Natural killer cell (primary cell): ENCODE measurements around the gene NCAM2. TPM values are rescaled to one million over a fixed set of nuclear protein-coding genes. Genes with fewer than 3 reads are reported as not detected.

Experiments
- ATAC-seq, 3 donors: fragments of 150-1000 bp in 2 of 3; fragments of 200-7000 bp in 1 of 3; cut with Tn5 transposase; 1 replicate in 1 of 3; 2 replicates in 2 of 3; pipeline ENCODE4 v1.10.0; 2021; ENCODE audit warnings: mild to moderate bottlenecking in 2 of 3, moderate library complexity in 2 of 3
- DNase-seq, 2 donors: peaks; one replicate each; pipeline versions ENCODE4 v3.0.0 to v3.0.0-alpha.2; 2013 to 2021; ENCODE audit warnings: mixed read lengths in 1 of 2
- H3K27ac ChIP-seq: one replicate; pipeline ENCODE4 v1.5.1; 2013; ENCODE audit warnings: mild to moderate bottlenecking, low read length
- H3K27me3 ChIP-seq: one replicate; pipeline ENCODE4 v1.6.1; 2013; ENCODE audit warnings: low read length; ENCODE audit not compliant: control insufficient read depth, insufficient read depth
- H3K36me3 ChIP-seq: one replicate; pipeline ENCODE4 v1.6.1; 2013; ENCODE audit warnings: low read length; ENCODE audit not compliant: control insufficient read depth, insufficient read depth
- H3K4me1 ChIP-seq: one replicate; pipeline ENCODE4 v1.6.1; 2013; ENCODE audit warnings: low read length; ENCODE audit not compliant: control insufficient read depth, insufficient read depth
- H3K4me3 ChIP-seq: one replicate; pipeline ENCODE4 v1.5.1; 2013; ENCODE audit warnings: low read length
- H3K9me3 ChIP-seq: one replicate; pipeline ENCODE4 v1.6.1; 2013; ENCODE audit warnings: low read length; ENCODE audit not compliant: control insufficient read depth, insufficient read depth
- H3K27ac Mint-ChIP-seq, 2 donors: one replicate each; pipeline ENCODE4 v1.8.0; 2022; ENCODE audit warnings: mild to moderate bottlenecking in 2 of 2, mixed read lengths in 2 of 2, moderate library complexity in 1 of 2
- H3K27me3 Mint-ChIP-seq, 2 donors: one replicate each; pipeline ENCODE4 v1.8.0; 2022; ENCODE audit warnings: low read depth in 2 of 2, mixed read lengths in 2 of 2
- H3K36me3 Mint-ChIP-seq: one replicate; pipeline ENCODE4 v1.8.0; 2022; ENCODE audit warnings: mixed read lengths
- H3K4me1 Mint-ChIP-seq, 2 donors: one replicate each; pipeline ENCODE4 v1.8.0; 2022; ENCODE audit warnings: mixed read lengths in 2 of 2
- H3K4me3 Mint-ChIP-seq: one replicate; pipeline ENCODE4 v1.8.0; 2022; ENCODE audit warnings: mild to moderate bottlenecking, moderate library complexity, mixed read lengths
- H3K9me3 Mint-ChIP-seq, 2 donors: one replicate each; pipeline ENCODE4 v1.8.0; 2022; ENCODE audit warnings: mixed read lengths in 2 of 2
- CTCF ChIP-seq: fragments of 200-600 bp; IDR thresholded peaks from one replicate; pipeline ENCODE4 v1.8.0; 2022; ENCODE audit warnings: antibody characterized with exemption
- WGBS: methylation state at CpG from one replicate; pipeline ENCODE4 v1.1.7; 2013; ENCODE audit warnings: missing lambda C conversion rate; ENCODE audit not compliant: insufficient coverage; 5-methylcytosine and 5-hydroxymethylcytosine counted together
- intact Hi-C: fragments of 100-400 bp; cut with micrococcal nuclease; formaldehyde crosslinking; loops from one replicate; pipeline ENCODE4 v1.14.2; 2022
- total RNA-seq, 4 donors: library from RNA; stranded (reverse); fragments of 120-200 nt in 1 of 4; gene quantifications; one replicate each; pipeline versions ENCODE4 v1.2.3 to v1.2.4, GENCODE V29; 2013 to 2022

NCAM2 gene
- total RNA-seq, 3 donors from 2014 or later (not counting 1 experiment from before 2014, with no cell fraction given), result not detected

GRCh38 chr21:21196848-21197247, 198.6 kb downstream of the NCAM2 start:
- H3K9me3 ChIP-seq, result no peaks in the 10 kb centered on the region
- H3K27ac ChIP-seq, result no peak overlapping the region
- intact Hi-C loops, result no loop called here
- no peaks in the 10 kb centered on the region for H3K27me3 ChIP-seq
- Mint-ChIP-seq H3K27ac (peak overlapping the region in 1 of 2 donors; percentile 64), H3K27me3 (no peaks in the 10 kb centered on the region), H3K4me1 (peaks cover 38 to 40% of the 10 kb centered on the region in 2 donors), H3K36me3 (no peaks in the 10 kb centered on the region), H3K9me3 (no peaks in the 10 kb centered on the region), H3K4me3 (no peak overlapping the region)
- H3K4me1 ChIP-seq, result peaks cover 3% of the 10 kb centered on the region
- 90% methylated on average over 11 of the region's 11 CpGs for WGBS
- no peak for TF ChIP-seq CTCF
- H3K4me3 ChIP-seq, result no peak overlapping the region
- ATAC-seq (no peak), DNase-seq (no peak)
- H3K36me3 ChIP-seq, result no peaks in the 10 kb centered on the region

DNA sequence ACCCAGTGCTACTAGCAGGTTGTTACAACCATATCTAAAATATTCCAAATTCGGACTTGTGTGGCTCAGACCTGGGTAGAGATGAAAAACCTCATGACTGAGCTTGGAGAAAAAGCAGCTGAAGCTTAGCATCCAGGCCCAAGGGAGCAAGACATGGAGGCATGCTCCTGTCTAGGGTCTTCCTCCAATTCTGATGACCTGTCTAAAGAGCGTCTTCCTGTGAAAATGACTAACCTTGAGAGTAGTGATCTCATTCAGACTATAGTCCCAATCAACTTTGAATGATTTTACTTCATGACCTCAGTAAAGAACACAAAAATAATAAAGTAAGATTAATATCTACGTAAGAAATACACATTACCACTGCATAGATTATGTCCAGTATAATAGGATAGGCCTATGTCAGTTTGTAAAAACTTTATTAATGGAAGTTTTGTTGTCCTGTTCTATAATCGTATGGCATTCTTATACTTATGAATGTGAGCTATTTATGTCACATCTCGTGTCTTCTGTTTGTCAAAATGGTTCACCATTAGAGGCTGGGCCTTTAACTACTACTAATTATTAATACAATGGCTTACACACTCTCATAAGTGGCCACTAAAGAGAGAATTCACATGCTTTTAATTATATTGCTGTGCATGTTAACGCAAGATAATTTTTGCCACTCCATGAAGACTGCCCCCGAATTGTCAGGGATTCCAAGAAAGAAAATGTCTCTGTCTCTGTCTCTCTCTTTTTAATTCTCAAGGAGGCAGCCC, 201.3 kb downstream of the NCAM2 start:
- Histone ChIP-seq H3K36me3 (no peaks in the 10 kb centered on the region), H3K27me3 (no peaks in the 10 kb centered on the region), H3K27ac (no peak overlapping the region), H3K4me3 (no peak overlapping the region), H3K9me3 (no peaks in the 10 kb centered on the region), H3K4me1 (peaks cover 3% of the 10 kb centered on the region)
- no peak for TF ChIP-seq CTCF
- WGBS, result 86% methylated on average over 3 of the region's 7 CpGs
- peak overlapping the region; percentile 89 to 92 for H3K27ac Mint-ChIP-seq
- H3K9me3 Mint-ChIP-seq, result no peaks in the 10 kb centered on the region
- ATAC-seq, result no peak
- intact Hi-C loops, result no loop called here
- no peaks in the 10 kb centered on the region for H3K27me3 Mint-ChIP-seq
- H3K36me3 Mint-ChIP-seq, result no peaks in the 10 kb centered on the region
- H3K4me3 Mint-ChIP-seq, result peak overlapping the region; percentile 87
- peaks cover 35 to 37% of the 10 kb centered on the region in 2 donors for H3K4me1 Mint-ChIP-seq
- DNase-seq, result no peak

GRCh38 chr21:21200103-21200938, 202.1 kb downstream of the NCAM2 start:
- Histone ChIP-seq H3K4me3 (peak overlapping the region; percentile 10), H3K36me3 (no peaks in the 10 kb centered on the region), H3K9me3 (no peaks in the 10 kb centered on the region), H3K27me3 (no peaks in the 10 kb centered on the region), H3K4me1 (peaks cover 3% of the 10 kb centered on the region), H3K27ac (peak overlapping the region; percentile 25)
- ATAC-seq (peak in 2 of 3 donors; percentile 65 to 71), DNase-seq (no peak)
- no peaks in the 10 kb centered on the region for H3K36me3 Mint-ChIP-seq
- H3K4me3 Mint-ChIP-seq, result peak overlapping the region; percentile 87
- peak overlapping the region; percentile 89 to 92 for H3K27ac Mint-ChIP-seq
- TF ChIP-seq CTCF, result no peak
- peaks cover 34 to 35% of the 10 kb centered on the region in 2 donors for H3K4me1 Mint-ChIP-seq
- intact Hi-C loops, result no loop called here
- H3K9me3 Mint-ChIP-seq, result no peaks in the 10 kb centered on the region
- 64% methylated on average over 4 of the region's 6 CpGs for WGBS
- H3K27me3 Mint-ChIP-seq, result no peaks in the 10 kb centered on the region
